Measurements from ENCODE around the gene CECR2.

CECR2 gene

GRCh38 chr22:17368554-17369438 lies 464 bp upstream of the CECR2 start:
- no peak for DNase-seq

- no peak for DNase-seq
These were observed 936 bp downstream of the CECR2 start for GRCh38 chr22:17370026-17370765.

GRCh38 chr22:17370766-17371432 lies 1.6 kb downstream of the CECR2 start:
- no peak for DNase-seq

GRCh38 chr22:17371448-17371847 lies 2.2 kb downstream of the CECR2 start:
- no peak for DNase-seq

- no peak for DNase-seq
These were observed 4.6 kb downstream of the CECR2 start for GRCh38 chr22:17373855-17374254.

- no peak for DNase-seq
These were observed 6.8 kb downstream of the CECR2 start for GRCh38 chr22:17375914-17376614.

GRCh38 chr22:17376950-17377349 lies 7.7 kb downstream of the CECR2 start:
- DNase-seq: no peak

- DNase-seq: no peak
These were observed 10.7 kb downstream of the CECR2 start for GRCh38 chr22:17379944-17380343.

GRCh38 chr22:17380359-17381087 lies 11.3 kb downstream of the CECR2 start:
- DNase-seq: no peak

- no peak for DNase-seq
These were observed 12.1 kb downstream of the CECR2 start for GRCh38 chr22:17381192-17381913.

- DNase-seq: no peak
These were observed 15.5 kb downstream of the CECR2 start for GRCh38 chr22:17384612-17385330.

GRCh38 chr22:17387356-17387755 lies 18.1 kb downstream of the CECR2 start:
- no peak for DNase-seq

GRCh38 chr22:17388235-17388634 lies 19.0 kb downstream of the CECR2 start:
- DNase-seq: no peak

GRCh38 chr22:17390087-17390486 lies 20.8 kb downstream of the CECR2 start:
- DNase-seq: no peak

- DNase-seq: no peak
These were observed 27.3 kb downstream of the CECR2 start for GRCh38 chr22:17396516-17396915.

GRCh38 chr22:17397756-17398547 lies 28.7 kb downstream of the CECR2 start:
- DNase-seq: no peak

GRCh38 chr22:17400305-17400704 lies 31.0 kb downstream of the CECR2 start:
- no peak for DNase-seq

- no peak for DNase-seq
These were observed 32.5 kb downstream of the CECR2 start for GRCh38 chr22:17401728-17402127.

GRCh38 chr22:17402293-17402692 lies 33.0 kb downstream of the CECR2 start:
- no peak for DNase-seq

GRCh38 chr22:17403906-17404305 lies 34.6 kb downstream of the CECR2 start:
- no peak for DNase-seq

Data from fibroblast of upper back skin (primary cell).